Gastrocnemius medialis (tissue), 4 donors: ENCODE results near the gene KRT4.

ENCODE experiments used
- CTCF ChIP-seq, 5 experiments: fragments of 450-650 bp in 3 of 5; fragments of 200-600 bp in 2 of 5; sonication (generic) in 2 of 5; IDR thresholded peaks in 4 of 5; conservative IDR thresholded peaks in 1 of 5; 1 replicate in 4 of 5; 2 replicates in 1 of 5; pipeline ENCODE4 v1.5.1; 2016 to 2019; ENCODE audit warnings: antibody characterized with exemption in 5 of 5, mild to moderate bottlenecking in 3 of 5, moderate library complexity in 3 of 5
- POLR2A ChIP-seq, 2 donors: fragments of 450-650 bp; IDR thresholded peaks; one replicate each; pipeline ENCODE4 v1.6.1; 2017; ENCODE audit warnings: antibody characterized with exemption in 2 of 2, mild to moderate bottlenecking in 2 of 2, moderate library complexity in 2 of 2

GRCh38 chr12:52839436-52840105, 25.7 kb upstream of the KRT4 start:
- TF ChIP-seq CTCF (IDR thresholded peaks at IDR 0.05 in 4 of 5, conservative IDR thresholded peaks at IDR 0.05 in 1 of 5) (no peak), POLR2A (IDR thresholded peaks at IDR 0.05) (no peak)
